K562 (cell line): ENCODE results near the gene MLLT11. TPM values are rescaled to one million over a fixed set of nuclear protein-coding genes. Genes with fewer than 3 reads are reported as not detected.

ENCODE experiments used
- CEBPG ChIP-seq, 3 experiments: fragments of 200-800 bp in 1 of 3; sonication (Bioruptor generic) in 1 of 3; sonication (generic) in 1 of 3; formaldehyde crosslinking in 1 of 3; IDR thresholded peaks in 2 of 3; conservative IDR thresholded peaks in 1 of 3; 2 replicates each; pipeline versions ENCODE4 v1.6.1 to v1.8.0; 2016 to 2022; ENCODE audit warnings: missing compliant biosample characterization in 2 of 3, missing genetic modification characterization in 2 of 3, mild to moderate bottlenecking in 1 of 3, missing genetic modification reagents in 1 of 3
- KLF10 ChIP-seq: fragments of 250-450 bp; sonication (Bioruptor Pico); IDR thresholded peaks from 2 replicates; pipeline ENCODE4 v1.6.1; 2021; ENCODE audit warnings: matching md5 sums
- LCOR ChIP-seq: sonication (generic); formaldehyde crosslinking; IDR thresholded peaks from 2 replicates; pipeline ENCODE4 v1.8.0; 2022; ENCODE audit warnings: mild to moderate bottlenecking, missing genetic modification reagents
- MAZ ChIP-seq, 2 experiments: fragments of 450-650 bp in 1 of 2; sonication (generic) in 1 of 2; formaldehyde crosslinking; IDR thresholded peaks in 1 of 2; conservative IDR thresholded peaks in 1 of 2; 2 replicates each; pipeline versions ENCODE4 v1.4.0 to v1.5.0; 2020; ENCODE audit warnings: mild to moderate bottlenecking in 1 of 2, missing genetic modification reagents in 1 of 2
- NCOR1 ChIP-seq: fragments of 450-650 bp; IDR thresholded peaks from 2 replicates; pipeline ENCODE4 v1.6.1; 2016; ENCODE audit warnings: mild to moderate bottlenecking, moderate library complexity
- NFE2L1 ChIP-seq: fragments of 450-650 bp; IDR thresholded peaks from 2 replicates; pipeline ENCODE4 v1.6.1; 2016; ENCODE audit warnings: missing genetic modification characterization, low read depth, mild to moderate bottlenecking, missing compliant biosample characterization, moderate library complexity, borderline replicate concordance
- PHTF2 ChIP-seq: fragments of 250-450 bp; sonication (Bioruptor Pico); IDR thresholded peaks from 2 replicates; pipeline ENCODE4 v1.5.0; 2021; ENCODE audit warnings: mild to moderate bottlenecking
- RBBP5 ChIP-seq: fragments of 200-600 bp; sonication (generic); IDR thresholded peaks from 2 replicates; pipeline ENCODE4 v1.6.1; 2012; ENCODE audit warnings: borderline replicate concordance, mild to moderate bottlenecking, low read length, control low read depth, inconsistent platforms; ENCODE audit not compliant: insufficient read depth, poor library complexity, severe bottlenecking
- RNF2 ChIP-seq: sonication (generic); IDR thresholded peaks from 2 replicates; pipeline ENCODE4 v1.6.1; 2016
- SETDB1 ChIP-seq: IDR thresholded peaks from one replicate; pipeline ENCODE4 v1.6.1; 2012; ENCODE audit warnings: low read length, control low read depth, inconsistent platforms
- ZNF436 ChIP-seq: fragments of 250-450, 450-650 bp; sonication (Bioruptor Pico); formaldehyde crosslinking; IDR thresholded peaks from 2 replicates; pipeline ENCODE4 v1.7.0; 2020; ENCODE audit warnings: mild to moderate bottlenecking
- ZZZ3 ChIP-seq: fragments of 450-650 bp; IDR thresholded peaks from 2 replicates; pipeline ENCODE4 v1.6.1; 2016; ENCODE audit warnings: antibody characterized with exemption, mild to moderate bottlenecking, moderate library complexity
- polyA plus RNA-seq, 8 experiments: library from polyadenylated mRNA; depleted of rRNA in 4 of 8; stranded (reverse) in 5 of 8; unstranded in 3 of 8; fragments of >200 nt; fragmentation: Nextera tagmentation in 2 of 8; fragmentation: Illumina TruSeq in 1 of 8; extraction: Ambion mirVana in 2 of 8; extraction: Trizol in 1 of 8; gene quantifications; 2 replicates each; pipeline versions ENCODE4 v1.2.1 to v1.2.3, GENCODE V29; 2011 to 2014; ENCODE audit warnings: inconsistent platforms in 1 of 8, missing spikeins in 1 of 8
- total RNA-seq, 7 experiments: library from RNA; depleted of rRNA in 6 of 7; stranded (reverse); fragments of >200 nt in 6 of 7; fragmentation: Illumina TruSeq in 2 of 7; extraction: Trizol in 2 of 7; gene quantifications; 2 replicates each; pipeline versions ENCODE4 v1.2.1 to v1.2.3, GENCODE V29; 2011 to 2021; ENCODE audit warnings: low replicate concordance in 1 of 7
- TF ChIP-seq, protein P1 (sequence below): sonication (generic); formaldehyde crosslinking; IDR thresholded peaks from 2 replicates; pipeline ENCODE4 v1.8.1; 2023; ENCODE audit warnings: mild to moderate bottlenecking, missing genetic modification reagents
- TF ChIP-seq, protein P2 (sequence below): IDR thresholded peaks from 2 replicates; pipeline ENCODE4 v1.6.1; 2012; ENCODE audit warnings: low read depth, low read length, improper control_type of control experiment, borderline replicate concordance
- TF ChIP-seq, protein P3 (sequence below): fragments of 450-650 bp; IDR thresholded peaks from one replicate; pipeline ENCODE4 v1.6.1; 2018; ENCODE audit warnings: mild to moderate bottlenecking, moderate library complexity; ENCODE audit not compliant: partially characterized antibody
- TF ChIP-seq, protein P4 (sequence below), 2 experiments: fragments of 450-650 bp in 1 of 2; sonication (generic) in 1 of 2; formaldehyde crosslinking; conservative IDR thresholded peaks; 2 replicates each; pipeline versions ENCODE4 v1.4.0 to v1.8.1; 2020 to 2022; ENCODE audit warnings: mild to moderate bottlenecking in 1 of 2, missing genetic modification reagents in 1 of 2
- TF ChIP-seq, protein P5 (sequence below): sonication (generic); formaldehyde crosslinking; IDR thresholded peaks from 2 replicates; pipeline ENCODE4 v1.8.1; 2023; ENCODE audit warnings: mild to moderate bottlenecking, missing genetic modification reagents, moderate library complexity

The MLLT11 gene
- total and polyA plus RNA-seq, 9 of the 15 experiments (the other 6 are each of a cell fraction or from before 2014, with no cell fraction given), result 12.1 to 91.0 (median 22.0) TPM

DNA sequence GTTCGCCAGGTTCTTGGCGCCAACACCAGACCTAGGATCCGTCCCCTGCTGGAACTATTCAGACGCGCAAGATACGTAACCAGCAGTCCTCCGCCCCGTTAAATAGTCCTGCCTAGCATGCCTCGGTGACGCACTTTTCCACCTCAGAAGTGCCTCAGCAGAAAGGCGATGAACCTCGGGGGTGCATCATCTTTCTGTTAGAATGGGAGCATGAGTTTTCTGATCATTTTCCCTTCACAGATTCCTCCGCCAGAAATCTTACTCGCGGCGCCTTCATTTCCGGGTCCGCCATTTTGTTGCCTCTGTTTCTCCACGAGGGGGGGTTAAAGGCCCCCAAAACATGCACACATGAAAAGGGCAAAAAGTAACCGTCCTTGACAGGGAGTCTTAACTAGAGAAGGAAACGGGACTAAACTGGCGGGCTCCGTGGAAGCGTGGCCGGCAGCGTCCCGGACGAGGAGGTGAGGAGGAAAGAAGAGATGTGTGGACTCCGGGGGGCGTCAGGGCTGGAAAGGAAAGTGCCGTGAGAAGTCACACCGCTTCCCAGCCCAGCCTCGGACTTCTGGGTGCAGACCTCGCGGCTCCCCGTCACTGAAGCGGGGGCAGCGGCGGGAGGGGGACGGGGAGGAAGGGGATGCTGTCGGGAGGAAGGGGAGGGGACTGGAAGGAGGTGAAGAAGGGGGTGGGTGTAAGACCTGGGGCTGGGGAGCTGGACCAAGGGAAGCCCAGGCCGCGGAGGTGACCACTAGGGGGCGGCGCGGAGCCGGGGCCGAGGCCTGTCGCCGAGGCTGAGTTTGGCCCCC, 10.5 kb downstream of the MLLT11 start, which contains the start of gene GABPB2 (continued):
- TF ChIP-seq CEBPG (CRISPR knock-in tag; IDR thresholded peaks at IDR 0.05), result 0 out of 2 replicates have a peak, but pooled peaks have one; percentile 56
- peak in 1 of 2 experiments; percentile 45; a peak in 1 of 4 replicates for TF ChIP-seq CEBPG (tag; conservative IDR thresholded peaks at IDR 0.05 in 1 of 2, IDR thresholded peaks at IDR 0.05 in 1 of 2)
- TF ChIP-seq ZNF436, result no peak
- no peak for TF ChIP-seq KLF10 (CRISPR knock-in tag)
- no peak for TF ChIP-seq NFE2L1 (tag)
- TF ChIP-seq, protein P1, sequence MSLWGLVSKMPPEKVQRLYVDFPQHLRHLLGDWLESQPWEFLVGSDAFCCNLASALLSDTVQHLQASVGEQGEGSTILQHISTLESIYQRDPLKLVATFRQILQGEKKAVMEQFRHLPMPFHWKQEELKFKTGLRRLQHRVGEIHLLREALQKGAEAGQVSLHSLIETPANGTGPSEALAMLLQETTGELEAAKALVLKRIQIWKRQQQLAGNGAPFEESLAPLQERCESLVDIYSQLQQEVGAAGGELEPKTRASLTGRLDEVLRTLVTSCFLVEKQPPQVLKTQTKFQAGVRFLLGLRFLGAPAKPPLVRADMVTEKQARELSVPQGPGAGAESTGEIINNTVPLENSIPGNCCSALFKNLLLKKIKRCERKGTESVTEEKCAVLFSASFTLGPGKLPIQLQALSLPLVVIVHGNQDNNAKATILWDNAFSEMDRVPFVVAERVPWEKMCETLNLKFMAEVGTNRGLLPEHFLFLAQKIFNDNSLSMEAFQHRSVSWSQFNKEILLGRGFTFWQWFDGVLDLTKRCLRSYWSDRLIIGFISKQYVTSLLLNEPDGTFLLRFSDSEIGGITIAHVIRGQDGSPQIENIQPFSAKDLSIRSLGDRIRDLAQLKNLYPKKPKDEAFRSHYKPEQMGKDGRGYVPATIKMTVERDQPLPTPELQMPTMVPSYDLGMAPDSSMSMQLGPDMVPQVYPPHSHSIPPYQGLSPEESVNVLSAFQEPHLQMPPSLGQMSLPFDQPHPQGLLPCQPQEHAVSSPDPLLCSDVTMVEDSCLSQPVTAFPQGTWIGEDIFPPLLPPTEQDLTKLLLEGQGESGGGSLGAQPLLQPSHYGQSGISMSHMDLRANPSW (CRISPR knock-in tag), result no peak
- TF ChIP-seq, protein P2, sequence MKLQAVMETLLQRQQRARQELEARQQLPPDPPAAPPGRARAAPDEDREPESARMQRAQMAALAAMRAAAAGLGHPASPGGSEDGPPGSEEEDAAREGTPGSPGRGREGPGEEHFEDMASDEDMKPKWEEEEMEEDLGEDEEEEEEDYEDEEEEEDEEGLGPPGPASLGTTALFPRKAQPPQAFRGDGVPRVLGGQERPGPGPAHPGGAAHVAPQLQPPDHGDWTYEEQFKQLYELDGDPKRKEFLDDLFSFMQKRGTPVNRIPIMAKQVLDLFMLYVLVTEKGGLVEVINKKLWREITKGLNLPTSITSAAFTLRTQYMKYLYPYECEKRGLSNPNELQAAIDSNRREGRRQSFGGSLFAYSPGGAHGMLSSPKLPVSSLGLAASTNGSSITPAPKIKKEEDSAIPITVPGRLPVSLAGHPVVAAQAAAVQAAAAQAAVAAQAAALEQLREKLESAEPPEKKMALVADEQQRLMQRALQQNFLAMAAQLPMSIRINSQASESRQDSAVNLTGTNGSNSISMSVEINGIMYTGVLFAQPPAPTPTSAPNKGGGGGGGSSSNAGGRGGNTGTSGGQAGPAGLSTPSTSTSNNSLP, result no peak; the same call in 1 of the 2 replicates
- TF ChIP-seq, protein P3, sequence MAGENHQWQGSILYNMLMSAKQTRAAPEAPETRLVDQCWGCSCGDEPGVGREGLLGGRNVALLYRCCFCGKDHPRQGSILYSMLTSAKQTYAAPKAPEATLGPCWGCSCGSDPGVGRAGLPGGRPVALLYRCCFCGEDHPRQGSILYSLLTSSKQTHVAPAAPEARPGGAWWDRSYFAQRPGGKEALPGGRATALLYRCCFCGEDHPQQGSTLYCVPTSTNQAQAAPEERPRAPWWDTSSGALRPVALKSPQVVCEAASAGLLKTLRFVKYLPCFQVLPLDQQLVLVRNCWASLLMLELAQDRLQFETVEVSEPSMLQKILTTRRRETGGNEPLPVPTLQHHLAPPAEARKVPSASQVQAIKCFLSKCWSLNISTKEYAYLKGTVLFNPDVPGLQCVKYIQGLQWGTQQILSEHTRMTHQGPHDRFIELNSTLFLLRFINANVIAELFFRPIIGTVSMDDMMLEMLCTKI, result no peak
- TF ChIP-seq ZZZ3, result peak; percentile 84
- peak; percentile 64 for TF ChIP-seq NCOR1
- TF ChIP-seq, protein P4, sequence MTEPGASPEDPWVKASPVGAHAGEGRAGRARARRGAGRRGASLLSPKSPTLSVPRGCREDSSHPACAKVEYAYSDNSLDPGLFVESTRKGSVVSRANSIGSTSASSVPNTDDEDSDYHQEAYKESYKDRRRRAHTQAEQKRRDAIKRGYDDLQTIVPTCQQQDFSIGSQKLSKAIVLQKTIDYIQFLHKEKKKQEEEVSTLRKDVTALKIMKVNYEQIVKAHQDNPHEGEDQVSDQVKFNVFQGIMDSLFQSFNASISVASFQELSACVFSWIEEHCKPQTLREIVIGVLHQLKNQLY (CRISPR knock-in tag; conservative IDR thresholded peaks at IDR 0.05), result no peak
- TF ChIP-seq RNF2, result peak; percentile 84
- TF ChIP-seq, protein P5, sequence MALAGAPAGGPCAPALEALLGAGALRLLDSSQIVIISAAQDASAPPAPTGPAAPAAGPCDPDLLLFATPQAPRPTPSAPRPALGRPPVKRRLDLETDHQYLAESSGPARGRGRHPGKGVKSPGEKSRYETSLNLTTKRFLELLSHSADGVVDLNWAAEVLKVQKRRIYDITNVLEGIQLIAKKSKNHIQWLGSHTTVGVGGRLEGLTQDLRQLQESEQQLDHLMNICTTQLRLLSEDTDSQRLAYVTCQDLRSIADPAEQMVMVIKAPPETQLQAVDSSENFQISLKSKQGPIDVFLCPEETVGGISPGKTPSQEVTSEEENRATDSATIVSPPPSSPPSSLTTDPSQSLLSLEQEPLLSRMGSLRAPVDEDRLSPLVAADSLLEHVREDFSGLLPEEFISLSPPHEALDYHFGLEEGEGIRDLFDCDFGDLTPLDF, result 0 out of 2 replicates have a peak, but pooled peaks have one; percentile 94
- no peak for TF ChIP-seq SETDB1
- TF ChIP-seq RBBP5, result peak; percentile 91
- peak; percentile 33; the same call in 1 of the 2 replicates for TF ChIP-seq PHTF2 (CRISPR knock-in tag)
- peak; percentile 77 to 85 for TF ChIP-seq MAZ (CRISPR knock-in tag; conservative IDR thresholded peaks at IDR 0.05 in 1 of 2, IDR thresholded peaks at IDR 0.05 in 1 of 2)
- peak; percentile 62 for TF ChIP-seq LCOR (CRISPR knock-in tag)
